Right forelimb (tissue), 1 donor: ENCODE data around the gene ZNF518A.
"Not testable (repeated sequence)": the region's sequence is repeated elsewhere in the genome, so short reads cannot be mapped to it uniquely, and the experiment has no call there.

ENCODE experiments used
- DNase-seq: peaks from one replicate; pipeline ENCODE4 v3.0.0-alpha.2; 2018

The ZNF518A gene

GRCh38 chr10:96137567-96137966 lies 7.5 kb downstream of the ZNF518A start:
- DNase-seq = no peak

GRCh38 chr10:96138102-96138501 lies 8.0 kb downstream of the ZNF518A start:
- DNase-seq = no peak

- DNase-seq = no peak
Measured at GRCh38 chr10:96152437-96152836, 22.3 kb downstream of the ZNF518A start.

GRCh38 chr10:96153070-96153469 lies 23.0 kb downstream of the ZNF518A start:
- no peak for DNase-seq

GRCh38 chr10:96165726-96166125 lies 35.6 kb downstream of the ZNF518A start:
- no peak for DNase-seq

- no peak for DNase-seq
Measured at GRCh38 chr10:96168546-96168945, 38.4 kb downstream of the ZNF518A start.

GRCh38 chr10:96170230-96170629 lies 40.1 kb downstream of the ZNF518A start:
- DNase-seq = no peak

- DNase-seq = no peak
Measured at GRCh38 chr10:96172666-96173065, 42.6 kb downstream of the ZNF518A start.

- DNase-seq = no peak
Measured at GRCh38 chr10:96176985-96177384, 46.9 kb downstream of the ZNF518A start.

GRCh38 chr10:96188421-96188820 lies 58.3 kb downstream of the ZNF518A start:
- no peak for DNase-seq

GRCh38 chr10:96188916-96189315 lies 58.8 kb downstream of the ZNF518A start:
- DNase-seq = no peak

- not testable (repeated sequence) for DNase-seq
Measured at GRCh38 chr10:96189505-96189904, 59.4 kb downstream of the ZNF518A start.

- no peak for DNase-seq
Measured at GRCh38 chr10:96201525-96201924, 71.4 kb downstream of the ZNF518A start.

GRCh38 chr10:96205580-96205979 lies 75.5 kb downstream of the ZNF518A start:
- DNase-seq = no peak

GRCh38 chr10:96208271-96208670 lies 78.2 kb downstream of the ZNF518A start:
- DNase-seq = no peak

GRCh38 chr10:96208946-96209345 lies 78.8 kb downstream of the ZNF518A start:
- DNase-seq = no peak

- DNase-seq = no peak
Measured at GRCh38 chr10:96211764-96212163, 81.7 kb downstream of the ZNF518A start.

GRCh38 chr10:96212911-96213310 lies 82.8 kb downstream of the ZNF518A start:
- no peak for DNase-seq
